Retinal pigment epithelial cell (primary cell): Measurements from ENCODE around the gene ASCL5.

Source experiments
- DNase-seq: peaks from one replicate; pipeline ENCODE4 v3.0.0-alpha.2; 2010; ENCODE audit warnings: low read depth
- H3K4me3 ChIP-seq: 2 replicates; pipeline ENCODE4 v1.5.1; 2011; ENCODE audit warnings: mild to moderate bottlenecking, low read length, control low read depth, moderate library complexity
- CTCF ChIP-seq: conservative IDR thresholded peaks from 2 replicates; pipeline ENCODE4 v1.5.1; 2011; ENCODE audit warnings: low read depth, low read length, control low read depth, inconsistent platforms

Gene ASCL5

DNA sequence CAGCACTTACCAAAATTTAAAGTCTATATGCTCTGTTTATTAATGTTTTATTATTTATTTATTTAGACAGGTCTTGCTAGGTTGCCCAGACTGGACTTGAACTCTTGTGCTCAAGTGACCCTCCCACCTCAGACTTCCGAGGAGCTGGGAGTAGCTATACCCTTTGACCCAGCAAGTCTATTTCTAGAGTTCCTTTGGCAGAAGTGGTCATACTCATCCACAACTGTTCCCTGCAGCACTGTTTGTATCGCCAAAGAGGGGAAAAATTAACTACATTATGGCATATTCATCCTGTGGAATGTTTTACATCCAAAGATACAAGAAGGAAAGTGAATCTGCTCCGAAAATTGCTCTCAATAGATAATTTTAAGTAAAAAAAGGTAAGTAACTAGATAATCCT, 43.2 kb downstream of the ASCL5 start:
- no peak for DNase-seq
- TF ChIP-seq CTCF: no peak
- H3K4me3 ChIP-seq: no peak overlapping the region

GRCh38 chr1:201080135-201080534, 46.8 kb downstream of the ASCL5 start:
- DNase-seq: no peak

GRCh38 chr1:201077736-201078135, 49.2 kb downstream of the ASCL5 start:
- no peak for TF ChIP-seq CTCF
- DNase-seq: no peak
- H3K4me3 ChIP-seq: no peak overlapping the region

More at GRCh38 chr1:201080135-201080534, 46.8 kb downstream of the ASCL5 start:
- TF ChIP-seq CTCF: no peak
- no peak overlapping the region for H3K4me3 ChIP-seq

DNA sequence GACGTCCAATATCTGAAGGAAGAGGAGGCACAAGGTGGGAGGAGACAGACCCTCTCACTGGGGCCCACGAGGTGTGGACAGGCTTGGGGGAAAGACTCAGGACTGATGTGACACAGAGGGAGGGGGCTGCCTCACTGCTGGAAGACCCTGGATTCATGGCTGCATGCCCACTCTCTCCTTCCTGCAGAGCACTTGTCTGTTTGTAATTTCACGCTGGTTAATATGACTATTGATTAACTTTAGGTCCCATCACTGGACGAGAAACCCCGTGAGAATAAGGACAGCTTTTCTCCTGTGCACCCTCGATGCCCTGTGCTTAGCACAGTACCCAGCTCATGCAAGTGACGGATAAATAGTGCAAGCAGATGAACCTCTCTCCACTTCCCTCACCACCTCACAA, 49.9 kb downstream of the ASCL5 start:
- no peak for TF ChIP-seq CTCF
- H3K4me3 ChIP-seq: no peak overlapping the region
- DNase-seq: no peak

GRCh38 chr1:201076092-201076491, 50.9 kb downstream of the ASCL5 start:
- no peak overlapping the region for H3K4me3 ChIP-seq
- no peak for DNase-seq
- TF ChIP-seq CTCF: no peak

DNA sequence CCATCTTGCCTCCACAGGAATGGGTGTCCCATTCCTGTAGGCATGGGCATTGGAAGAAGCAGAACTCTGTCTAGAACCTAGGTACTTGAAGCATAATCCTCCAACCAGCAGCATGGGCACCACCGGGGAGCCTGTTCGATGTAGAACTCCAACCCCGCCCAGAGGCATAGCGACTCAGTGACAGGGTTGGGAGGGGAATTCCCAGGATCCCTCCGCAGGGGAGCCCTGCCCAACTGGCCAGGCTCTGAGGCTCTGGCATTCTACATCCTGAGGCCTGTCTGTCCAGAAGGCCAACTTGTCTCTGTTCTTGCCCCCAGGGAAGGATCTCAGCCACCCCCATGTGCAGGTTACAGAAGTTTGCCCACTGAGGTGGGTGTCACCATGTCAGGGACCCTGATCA, 53.0 kb downstream of the ASCL5 start:
- H3K4me3 ChIP-seq: no peak overlapping the region
- no peak for DNase-seq
- no peak for TF ChIP-seq CTCF

DNA sequence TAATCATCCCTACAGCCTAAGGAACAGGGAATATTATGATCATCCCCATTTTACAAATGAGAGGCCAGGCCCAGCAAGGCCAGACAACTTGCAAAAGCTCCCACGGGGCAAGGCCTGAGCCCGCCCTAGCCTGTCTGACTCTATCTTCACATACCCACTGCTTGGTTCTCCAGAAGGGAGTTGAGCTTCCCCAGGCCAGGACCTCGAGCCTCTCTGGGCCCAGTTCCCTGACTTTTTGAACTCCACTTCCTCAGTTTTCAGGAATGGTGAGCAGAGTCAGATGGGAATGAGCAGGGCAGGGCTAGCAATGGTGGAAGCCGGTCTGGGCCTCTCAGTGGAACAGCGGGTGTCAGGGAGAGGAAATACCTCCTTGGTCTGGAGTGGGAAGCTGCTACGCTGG, 54.1 kb downstream of the ASCL5 start:
- no peak overlapping the region for H3K4me3 ChIP-seq
- TF ChIP-seq CTCF: no peak
- DNase-seq: no peak
